Choroid plexus epithelial cell (primary cell): ENCODE data around the gene ANO10.

Experiments used
- DNase-seq: peaks from one replicate; pipeline ENCODE4 v3.0.0-alpha.2; 2010; ENCODE audit warnings: low read depth
- H3K4me3 ChIP-seq: 2 replicates; pipeline ENCODE4 v1.5.1; 2011; ENCODE audit warnings: low read depth, mild to moderate bottlenecking, control low read depth, low read length, moderate library complexity
- TF ChIP-seq, protein P1 (sequence below): conservative IDR thresholded peaks from 2 replicates; pipeline ENCODE4 v1.5.1; 2011; ENCODE audit warnings: low read depth, mild to moderate bottlenecking, control low read depth, inconsistent platforms, low read length, moderate library complexity

Gene ANO10

DNA sequence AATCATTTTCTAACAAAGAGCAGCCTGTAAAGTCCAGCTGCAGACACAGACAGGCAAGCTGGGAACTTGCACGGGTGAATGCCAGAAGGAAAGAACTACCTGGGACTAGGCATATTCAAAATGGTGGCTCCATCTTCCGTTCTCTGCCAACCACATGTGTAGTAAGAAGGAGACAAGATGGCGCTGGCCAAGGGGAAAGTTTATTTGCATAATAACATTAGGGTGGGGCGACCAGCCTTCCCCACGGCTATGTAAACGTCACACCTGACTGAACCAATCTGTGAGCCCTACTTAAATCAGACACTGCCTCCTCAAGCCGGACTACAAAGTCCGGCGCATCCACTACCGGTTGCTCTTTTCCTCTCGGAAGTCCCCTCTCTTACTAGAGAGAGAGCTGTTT lies 204.7 kb downstream of the ANO10 start:
- H3K4me3 ChIP-seq: no peak overlapping the region
- TF ChIP-seq, protein P1, sequence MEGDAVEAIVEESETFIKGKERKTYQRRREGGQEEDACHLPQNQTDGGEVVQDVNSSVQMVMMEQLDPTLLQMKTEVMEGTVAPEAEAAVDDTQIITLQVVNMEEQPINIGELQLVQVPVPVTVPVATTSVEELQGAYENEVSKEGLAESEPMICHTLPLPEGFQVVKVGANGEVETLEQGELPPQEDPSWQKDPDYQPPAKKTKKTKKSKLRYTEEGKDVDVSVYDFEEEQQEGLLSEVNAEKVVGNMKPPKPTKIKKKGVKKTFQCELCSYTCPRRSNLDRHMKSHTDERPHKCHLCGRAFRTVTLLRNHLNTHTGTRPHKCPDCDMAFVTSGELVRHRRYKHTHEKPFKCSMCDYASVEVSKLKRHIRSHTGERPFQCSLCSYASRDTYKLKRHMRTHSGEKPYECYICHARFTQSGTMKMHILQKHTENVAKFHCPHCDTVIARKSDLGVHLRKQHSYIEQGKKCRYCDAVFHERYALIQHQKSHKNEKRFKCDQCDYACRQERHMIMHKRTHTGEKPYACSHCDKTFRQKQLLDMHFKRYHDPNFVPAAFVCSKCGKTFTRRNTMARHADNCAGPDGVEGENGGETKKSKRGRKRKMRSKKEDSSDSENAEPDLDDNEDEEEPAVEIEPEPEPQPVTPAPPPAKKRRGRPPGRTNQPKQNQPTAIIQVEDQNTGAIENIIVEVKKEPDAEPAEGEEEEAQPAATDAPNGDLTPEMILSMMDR: no peak
- DNase-seq: no peak

DNA sequence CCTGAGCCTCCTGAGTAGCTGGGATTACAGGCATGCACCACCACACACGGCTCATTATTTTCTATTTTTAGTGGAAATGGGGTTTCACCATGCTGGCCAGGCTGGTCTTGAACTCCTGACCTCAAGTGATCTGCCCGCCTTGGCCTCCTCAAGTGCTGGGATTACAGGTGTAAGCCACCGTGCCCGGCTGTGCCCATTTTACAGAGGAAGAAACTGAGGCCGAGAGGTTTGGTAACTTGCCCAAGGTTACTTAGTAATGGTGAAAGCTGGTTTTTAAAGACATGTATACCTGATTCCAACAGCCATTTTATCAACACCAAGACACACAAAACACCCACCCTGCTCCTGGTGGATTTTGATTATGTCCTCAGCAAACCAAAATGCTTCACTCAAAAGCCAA lies 206.7 kb downstream of the ANO10 start:
- H3K4me3 ChIP-seq: no peak overlapping the region
- no peak for DNase-seq
- TF ChIP-seq, protein P1: no peak

GRCh38 chr3:43413676-43414368 lies 208.0 kb downstream of the ANO10 start:
- no peak for DNase-seq
- TF ChIP-seq, protein P1: no peak
- H3K4me3 ChIP-seq: no peak overlapping the region

GRCh38 chr3:43411429-43411828 lies 210.4 kb downstream of the ANO10 start:
- no peak overlapping the region for H3K4me3 ChIP-seq
- DNase-seq: no peak
- TF ChIP-seq, protein P1: no peak

GRCh38 chr3:43410592-43410991 lies 211.2 kb downstream of the ANO10 start:
- no peak for DNase-seq
- no peak overlapping the region for H3K4me3 ChIP-seq
- TF ChIP-seq, protein P1: no peak

DNA sequence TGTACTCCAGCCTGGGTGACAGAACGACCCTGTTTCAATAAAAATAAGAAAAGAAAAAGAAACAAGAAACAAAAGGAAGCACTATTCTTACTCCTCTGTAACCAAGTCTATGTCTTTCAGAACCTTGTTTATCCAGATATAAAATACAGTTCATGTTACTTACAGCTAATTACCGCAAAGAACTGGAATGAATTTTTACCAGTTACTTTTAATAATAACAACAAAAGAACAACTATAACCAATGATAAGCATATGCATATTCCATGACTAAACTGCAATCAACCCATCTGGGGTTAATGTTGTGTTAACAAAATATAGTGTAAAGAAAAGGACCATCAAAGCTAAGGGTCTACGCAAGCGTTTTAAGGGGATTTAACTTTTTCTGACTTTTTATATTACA lies 212.3 kb downstream of the ANO10 start:
- TF ChIP-seq, protein P1: no peak
- no peak overlapping the region for H3K4me3 ChIP-seq
- no peak for DNase-seq

DNA sequence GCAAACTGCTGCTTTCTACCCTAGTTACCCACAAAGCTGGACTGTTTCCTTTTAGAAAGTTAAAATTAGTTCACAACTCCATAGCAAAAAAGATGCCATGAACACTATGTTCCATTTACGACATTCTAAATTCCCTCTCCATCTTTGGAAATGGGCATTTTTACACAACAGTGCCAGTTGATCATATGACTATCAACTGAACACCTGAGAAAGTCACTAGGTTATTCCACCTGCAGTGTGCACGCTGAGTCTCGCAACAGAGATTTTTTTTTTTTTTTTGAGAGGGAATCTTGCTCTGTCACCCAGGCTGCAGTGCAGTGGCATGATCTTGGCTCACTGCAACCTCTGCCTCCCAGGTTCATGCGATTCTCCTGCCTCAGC lies 215.2 kb downstream of the ANO10 start:
- no peak for DNase-seq
- TF ChIP-seq, protein P1: no peak

More for the DNA sequence above, 215.2 kb downstream of the ANO10 start:
- H3K4me3 ChIP-seq: no peak overlapping the region
